Measurements from ENCODE around the gene OGDH.
A peak's percentile ranks its signal among the peaks of the same experiment; 100 is the strongest.

OGDH gene

DNA sequence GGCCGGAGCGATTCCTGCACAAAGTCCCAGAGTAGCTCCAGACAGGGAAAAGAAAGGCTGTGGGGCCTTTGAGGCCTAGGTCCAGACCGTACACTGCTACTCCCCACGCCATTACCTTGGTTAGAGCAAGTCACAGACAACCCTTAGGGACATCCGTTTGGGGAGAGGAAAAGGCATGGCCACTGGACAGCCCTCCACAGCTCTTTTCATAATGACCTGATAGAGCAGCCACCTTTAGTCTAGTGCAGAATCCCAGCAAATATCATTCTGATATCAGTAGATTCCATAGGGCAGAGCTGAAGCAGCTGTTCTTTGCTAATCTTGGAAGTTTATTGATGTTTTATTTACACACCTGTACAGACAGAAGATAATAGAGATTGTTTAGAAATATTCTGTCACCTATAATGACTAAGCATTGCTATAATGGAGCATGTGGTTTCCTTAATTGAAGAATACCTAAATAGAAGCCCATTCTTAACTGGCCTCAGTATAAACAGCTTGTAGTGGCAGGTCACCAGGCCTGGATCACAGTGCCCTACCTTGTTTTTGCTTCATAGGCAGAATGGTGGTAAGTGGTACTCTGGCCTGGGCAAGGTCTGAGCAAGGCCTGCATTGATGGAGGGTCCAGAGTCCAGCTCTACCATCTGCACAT lies 27.9 kb downstream of the OGDH start:
- Histone ChIP-seq H3K27me3 (replicated peaks; ENCODE audit: insufficient read depth, low read length) (no peaks in the 10 kb centered on the region), H3F3A (ENCODE audit: insufficient read depth, low read length) (peaks cover 89% of the 10 kb centered on the region), H3K4me3 (ENCODE audit: low read length) (no peak overlapping the region), H4K20me1 (ENCODE audit: insufficient read depth, low read length) (no peaks in the 10 kb centered on the region), H3K4me1 (ENCODE audit: low read length) (peaks cover 95% of the 10 kb centered on the region), H3K9me3 (replicated peaks; ENCODE audit: insufficient read depth, low read length) (no peaks in the 10 kb centered on the region), H3K9me2 (replicated peaks; ENCODE audit: insufficient read depth, low read length) (no peaks in the 10 kb centered on the region), H3K27ac (ENCODE audit: low read length) (peak overlapping the region; percentile 96), H3K9ac (ENCODE audit: low read length) (peak overlapping the region; percentile 62), H3K36me3 (replicated peaks; ENCODE audit: insufficient read depth, low read length) (no peaks in the 10 kb centered on the region), H3K4me2 (ENCODE audit: low read depth, low read length) (peak overlapping the region; percentile 73), H3K79me2 (ENCODE audit: low read length) (peaks cover 41% of the 10 kb centered on the region), H2AFZ (ENCODE audit: low read length) (no peak overlapping the region)
- no peak for DNase-seq
- TF ChIP-seq, protein P1, sequence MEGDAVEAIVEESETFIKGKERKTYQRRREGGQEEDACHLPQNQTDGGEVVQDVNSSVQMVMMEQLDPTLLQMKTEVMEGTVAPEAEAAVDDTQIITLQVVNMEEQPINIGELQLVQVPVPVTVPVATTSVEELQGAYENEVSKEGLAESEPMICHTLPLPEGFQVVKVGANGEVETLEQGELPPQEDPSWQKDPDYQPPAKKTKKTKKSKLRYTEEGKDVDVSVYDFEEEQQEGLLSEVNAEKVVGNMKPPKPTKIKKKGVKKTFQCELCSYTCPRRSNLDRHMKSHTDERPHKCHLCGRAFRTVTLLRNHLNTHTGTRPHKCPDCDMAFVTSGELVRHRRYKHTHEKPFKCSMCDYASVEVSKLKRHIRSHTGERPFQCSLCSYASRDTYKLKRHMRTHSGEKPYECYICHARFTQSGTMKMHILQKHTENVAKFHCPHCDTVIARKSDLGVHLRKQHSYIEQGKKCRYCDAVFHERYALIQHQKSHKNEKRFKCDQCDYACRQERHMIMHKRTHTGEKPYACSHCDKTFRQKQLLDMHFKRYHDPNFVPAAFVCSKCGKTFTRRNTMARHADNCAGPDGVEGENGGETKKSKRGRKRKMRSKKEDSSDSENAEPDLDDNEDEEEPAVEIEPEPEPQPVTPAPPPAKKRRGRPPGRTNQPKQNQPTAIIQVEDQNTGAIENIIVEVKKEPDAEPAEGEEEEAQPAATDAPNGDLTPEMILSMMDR (IDR thresholded peaks at IDR 0.05; ENCODE audit: low read length): no peak
- TF ChIP-seq EZH2 (optimal IDR thresholded peaks at IDR 0.05; ENCODE audit: low read depth, low read length): no peak
- TF ChIP-seq EZH2phosphoT487 (IDR thresholded peaks at IDR 0.05; ENCODE audit: low read length): no peak

DNA sequence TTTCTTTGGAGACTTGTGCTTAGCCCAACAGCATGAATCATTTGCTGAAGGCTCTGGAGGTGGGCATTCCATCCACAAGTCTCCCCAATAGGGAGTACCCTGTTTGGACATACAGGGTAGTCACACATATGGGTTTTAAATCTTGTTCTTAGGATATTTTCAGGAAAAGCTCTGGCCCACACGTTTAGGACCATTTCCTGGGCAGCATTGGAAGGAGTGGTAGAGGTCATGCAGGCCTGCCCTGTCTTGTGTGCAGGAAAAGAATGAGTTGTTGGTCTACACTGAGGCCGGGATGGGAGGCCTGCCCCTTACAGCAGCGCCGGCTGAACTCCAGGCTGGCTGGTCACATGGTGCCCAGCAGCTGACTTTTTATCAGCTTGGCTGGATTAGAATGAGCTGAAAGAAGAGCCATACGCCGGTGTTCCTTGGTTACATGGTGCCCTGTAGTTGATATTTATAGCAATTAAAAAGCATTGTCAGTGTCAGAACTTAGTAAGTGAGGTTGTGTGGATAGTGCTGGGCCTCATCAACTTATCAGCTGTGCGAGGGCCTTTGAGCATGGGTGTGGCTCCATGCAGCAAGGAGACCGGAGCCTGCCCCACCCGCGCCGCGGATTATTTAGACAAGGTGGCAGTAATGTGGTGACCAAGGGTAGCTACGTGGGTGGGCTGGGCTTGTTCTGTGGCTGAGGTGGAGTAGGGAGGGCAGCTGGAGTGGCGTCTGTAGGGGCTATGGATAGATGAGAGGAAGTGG lies 28.6 kb downstream of the OGDH start:
- no peaks in the 10 kb centered on the region for H3K27me3 ChIP-seq (replicated peaks; ENCODE audit: insufficient read depth, low read length)
- no peaks in the 10 kb centered on the region for H3K36me3 ChIP-seq (replicated peaks; ENCODE audit: insufficient read depth, low read length)
- peaks cover 95% of the 10 kb centered on the region for H3K4me1 ChIP-seq (ENCODE audit: low read length)
- H3K9me3 ChIP-seq (replicated peaks; ENCODE audit: insufficient read depth, low read length): no peaks in the 10 kb centered on the region
- peaks cover 86% of the 10 kb centered on the region for H3F3A ChIP-seq (ENCODE audit: insufficient read depth, low read length)
- no peaks in the 10 kb centered on the region for H3K9me2 ChIP-seq (replicated peaks; ENCODE audit: insufficient read depth, low read length)
- peaks cover 48% of the 10 kb centered on the region for H3K79me2 ChIP-seq (ENCODE audit: low read length)
- no peaks in the 10 kb centered on the region for H4K20me1 ChIP-seq (ENCODE audit: insufficient read depth, low read length)
- TF ChIP-seq, protein P1 (IDR thresholded peaks at IDR 0.05; ENCODE audit: low read length): no peak
- TF ChIP-seq EZH2 (optimal IDR thresholded peaks at IDR 0.05; ENCODE audit: low read depth, low read length) (no peak), EZH2phosphoT487 (IDR thresholded peaks at IDR 0.05; ENCODE audit: low read length) (no peak)
- no peak overlapping the region for H3K4me3 ChIP-seq (ENCODE audit: low read length)
- peak overlapping the region; percentile 96 for H3K27ac ChIP-seq (ENCODE audit: low read length)
- no peak for DNase-seq
- H2AFZ ChIP-seq (ENCODE audit: low read length): no peak overlapping the region
- H3K9ac ChIP-seq (ENCODE audit: low read length): peak overlapping the region; percentile 62; the same call in 1 of the 2 replicates
- H3K4me2 ChIP-seq (ENCODE audit: low read depth, low read length): peak overlapping the region; percentile 73

DNA sequence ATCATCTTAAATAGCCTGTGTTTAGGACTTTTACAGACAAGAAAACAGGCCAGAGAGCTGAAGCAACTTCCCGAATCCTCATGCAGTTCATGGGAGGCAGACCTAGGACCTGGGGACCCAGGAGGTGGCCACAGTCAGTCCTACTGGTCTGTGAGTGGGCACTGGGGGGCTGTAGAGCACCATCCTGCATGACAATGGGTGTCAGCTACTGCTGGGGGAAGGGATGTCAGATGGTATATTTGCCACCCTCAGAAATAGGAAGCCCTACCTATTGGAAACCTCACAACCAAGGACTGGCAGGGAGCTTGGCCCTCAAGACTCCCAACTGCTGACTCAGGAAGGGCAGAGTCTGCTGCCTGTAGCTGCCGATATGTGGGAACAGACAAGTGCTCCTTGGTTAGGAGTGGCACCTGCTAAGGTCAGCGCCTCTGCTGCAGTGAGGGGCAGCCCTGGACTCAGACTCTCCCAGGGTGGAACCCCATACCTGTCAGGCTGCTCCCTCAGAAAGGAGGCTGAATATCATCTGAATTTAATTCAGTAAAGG lies 29.7 kb downstream of the OGDH start:
- peak overlapping the region; percentile 99 for H3K27ac ChIP-seq (ENCODE audit: low read length)
- no peak overlapping the region for H3K4me3 ChIP-seq (ENCODE audit: low read length)
- H3K4me1 ChIP-seq (ENCODE audit: low read length): peaks cover 87% of the 10 kb centered on the region
- peak overlapping the region; percentile 96; the same call in 1 of the 2 replicates for H3K4me2 ChIP-seq (ENCODE audit: low read depth, low read length)
- H3K36me3 ChIP-seq (replicated peaks; ENCODE audit: insufficient read depth, low read length): no peaks in the 10 kb centered on the region
- H2AFZ ChIP-seq (ENCODE audit: low read length): no peak overlapping the region
- peaks cover 75% of the 10 kb centered on the region for H3F3A ChIP-seq (ENCODE audit: insufficient read depth, low read length)
- no peak for DNase-seq
- no peaks in the 10 kb centered on the region for H3K9me3 ChIP-seq (replicated peaks; ENCODE audit: insufficient read depth, low read length)
- TF ChIP-seq, protein P1 (IDR thresholded peaks at IDR 0.05; ENCODE audit: low read length): no peak
- TF ChIP-seq EZH2 (optimal IDR thresholded peaks at IDR 0.05; ENCODE audit: low read depth, low read length) (no peak), EZH2phosphoT487 (IDR thresholded peaks at IDR 0.05; ENCODE audit: low read length) (no peak)
- no peaks in the 10 kb centered on the region for H3K9me2 ChIP-seq (replicated peaks; ENCODE audit: insufficient read depth, low read length)
- H3K79me2 ChIP-seq (ENCODE audit: low read length): peaks cover 47% of the 10 kb centered on the region
- H3K9ac ChIP-seq (ENCODE audit: low read length): peak overlapping the region; percentile 80; the same call in 1 of the 2 replicates
- H3K27me3 ChIP-seq (replicated peaks; ENCODE audit: insufficient read depth, low read length): no peaks in the 10 kb centered on the region
- H4K20me1 ChIP-seq (ENCODE audit: insufficient read depth, low read length): no peaks in the 10 kb centered on the region
